GM18873 (cell line): Measurements from ENCODE around the gene TSACC.
"Not testable (repeated sequence)": the region's sequence is repeated elsewhere in the genome, so short reads cannot be mapped to it uniquely, and the experiment has no call there.

Experiments used
- ATAC-seq: cut with Tn5 transposase; IDR thresholded peaks from one replicate; pipeline ENCODE4 v1.9.1; 2021; ENCODE audit warnings: mild to moderate bottlenecking, moderate library complexity, moderate number of reproducible peaks; ENCODE audit not compliant: unreplicated experiment, low FRiP score

The TSACC gene

DNA sequence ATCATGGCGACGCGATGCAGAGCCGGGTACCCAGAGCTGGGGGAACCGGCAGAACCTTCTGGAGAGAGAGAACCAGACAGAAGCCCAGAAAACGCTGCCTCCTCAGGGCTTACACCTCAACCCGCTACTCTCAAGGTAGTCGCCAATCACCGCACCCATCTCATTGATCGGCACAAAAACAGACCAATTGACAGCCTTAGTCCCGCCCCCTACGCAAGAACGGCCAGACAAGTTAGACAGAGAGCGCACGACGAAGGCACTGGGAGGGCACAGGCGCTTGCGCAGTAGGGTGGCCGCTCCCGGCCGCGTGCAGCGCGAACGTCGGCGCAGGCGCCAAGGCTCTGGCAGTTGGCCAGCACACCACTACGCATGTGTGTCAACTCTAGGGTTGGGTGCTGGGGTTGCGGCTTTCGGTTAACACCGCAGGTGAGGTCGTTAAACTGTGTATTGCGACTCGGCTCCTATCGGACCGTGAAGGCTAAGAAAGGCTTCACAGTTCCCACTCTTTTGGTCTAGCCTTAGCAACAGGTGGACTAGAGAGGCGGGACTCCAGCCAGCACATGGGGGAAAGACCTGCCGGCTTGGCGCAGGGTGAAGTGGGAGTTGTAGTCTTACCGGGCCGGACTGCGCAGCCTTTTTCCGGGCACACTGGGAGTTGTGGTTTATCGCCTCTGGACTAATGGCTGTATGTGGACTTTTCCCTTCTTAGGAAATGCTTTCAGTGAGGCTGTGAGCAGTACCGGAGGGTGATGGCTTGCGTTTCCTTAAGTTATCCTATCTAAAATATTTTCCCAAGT is at the start of gene TSACC, which contains the start of gene CCT3:
TSS of gene TSACC (plus strand) at position 347 of the 797 bp plus-strand sequence. CDS start 1,232 bp downstream, outside the sequence.
TSS of gene CCT3 (minus strand) at position 113 of the 797 bp plus-strand sequence. CDS start at position 5, 108 bp downstream.
- peak; percentile 89 for ATAC-seq

DNA sequence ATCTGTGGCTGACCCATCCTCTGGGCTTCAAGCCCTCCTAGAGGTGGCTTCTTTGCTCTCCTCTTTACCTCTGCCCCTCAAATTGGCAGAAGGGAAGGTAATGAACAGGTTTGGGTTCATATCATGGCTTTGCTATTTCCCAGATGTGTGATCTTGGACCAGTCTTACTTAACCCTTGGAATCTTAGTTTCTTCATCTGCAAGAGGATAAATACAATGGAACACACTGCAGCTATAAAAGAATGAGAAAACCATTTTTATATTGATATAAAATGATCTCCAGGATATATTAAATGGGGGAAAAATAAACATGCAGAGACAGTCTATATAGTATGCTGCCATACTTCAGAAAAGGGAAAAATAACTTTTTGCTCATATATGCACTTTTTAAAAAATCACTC is 48.5 kb upstream of the TSACC start:
- ATAC-seq: no peak

DNA sequence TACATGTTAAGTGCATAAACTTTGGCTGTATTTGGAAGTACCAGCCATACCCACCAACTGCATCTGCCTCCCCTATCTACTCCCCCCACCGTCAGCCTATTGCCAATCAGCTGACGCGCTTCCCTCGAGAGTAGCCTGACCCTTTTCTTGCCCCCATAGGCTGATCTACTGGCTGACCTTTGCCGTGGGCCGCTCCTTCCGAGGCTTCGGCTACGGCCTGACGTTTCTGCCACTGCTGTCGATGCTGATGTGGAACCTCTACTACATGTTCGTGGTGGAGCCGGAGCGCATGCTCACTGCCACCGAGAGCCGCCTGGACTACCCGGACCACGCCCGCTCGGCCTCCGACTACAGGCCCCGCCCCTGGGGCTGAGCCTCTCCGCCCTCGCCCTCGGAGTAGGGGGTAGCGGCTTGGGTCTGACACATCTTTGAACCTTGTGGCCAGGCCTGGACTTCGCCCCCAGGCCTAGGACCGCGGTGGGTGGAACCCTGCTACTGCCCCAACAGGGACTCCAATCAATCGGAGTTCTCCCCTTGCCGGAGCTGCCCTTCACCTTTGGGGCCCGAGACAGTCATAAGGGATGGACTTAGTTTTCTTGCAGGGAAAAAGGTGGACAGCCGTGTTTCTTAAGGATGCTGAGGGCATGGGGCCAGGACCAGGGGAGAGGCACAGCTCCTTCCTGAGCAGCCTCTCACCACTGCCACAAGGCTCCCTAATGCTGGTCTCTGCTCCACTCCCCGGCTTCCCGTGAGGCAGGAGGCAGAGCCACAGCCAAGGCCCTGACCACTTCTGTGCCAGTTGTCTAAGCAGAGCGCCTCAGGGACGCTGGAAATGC is 46.9 kb upstream of the TSACC start:
- ATAC-seq: no peak

DNA sequence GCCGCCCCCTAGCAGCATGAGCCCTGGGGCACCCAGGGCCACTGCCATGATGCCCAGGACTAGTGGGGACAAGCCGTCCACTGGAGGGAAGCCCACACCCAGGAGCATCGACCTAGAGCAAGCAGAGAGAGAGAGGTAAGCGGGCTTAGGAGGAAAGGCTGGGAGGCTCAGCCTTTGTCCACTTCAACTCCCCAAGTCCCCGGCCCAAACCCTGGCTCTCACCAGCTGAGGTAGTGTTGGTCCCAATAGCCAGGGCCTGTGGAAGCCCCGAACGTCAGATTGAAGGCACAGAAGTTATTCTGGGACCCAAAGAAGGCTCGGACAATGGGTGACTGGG is 45.3 kb upstream of the TSACC start:
- ATAC-seq: no peak

DNA sequence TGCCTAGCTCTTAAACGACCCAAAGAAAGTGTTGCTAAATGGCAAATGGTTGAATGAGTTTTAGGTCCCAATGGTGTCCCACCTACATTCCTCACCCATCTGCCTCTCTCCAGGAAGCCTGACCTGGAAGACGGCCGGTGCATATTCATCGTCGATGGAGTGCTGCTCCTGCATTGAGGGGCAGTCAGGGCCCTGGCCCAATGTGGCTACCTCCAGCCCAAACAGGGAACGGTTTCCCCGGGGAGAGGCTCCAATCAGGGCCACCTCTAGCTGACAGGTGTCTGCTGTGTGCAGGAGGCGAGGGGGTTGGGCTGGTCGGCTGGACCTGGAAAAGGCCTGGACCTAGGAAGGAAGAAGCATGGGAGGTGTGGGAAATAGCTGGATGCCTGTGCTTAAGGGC is 44.4 kb upstream of the TSACC start:
- ATAC-seq: no peak

GRCh38 chr1:156295391-156295947 is 42.9 kb upstream of the TSACC start, which contains the start of gene GLMP:
TSS of gene GLMP (minus strand) at chr1:156295679. CDS start at chr1:156295645, 34 bp downstream.
- no peak for ATAC-seq

GRCh38 chr1:156298852-156299357 is 39.4 kb upstream of the TSACC start, which contains the start of gene VHLL:
TSS of gene VHLL (minus strand) at chr1:156299307. CDS start at chr1:156299189, 118 bp downstream.
- no peak for ATAC-seq

- ATAC-seq: no peak
These were observed 35.1 kb upstream of the TSACC start for GRCh38 chr1:156303241-156303640.

DNA sequence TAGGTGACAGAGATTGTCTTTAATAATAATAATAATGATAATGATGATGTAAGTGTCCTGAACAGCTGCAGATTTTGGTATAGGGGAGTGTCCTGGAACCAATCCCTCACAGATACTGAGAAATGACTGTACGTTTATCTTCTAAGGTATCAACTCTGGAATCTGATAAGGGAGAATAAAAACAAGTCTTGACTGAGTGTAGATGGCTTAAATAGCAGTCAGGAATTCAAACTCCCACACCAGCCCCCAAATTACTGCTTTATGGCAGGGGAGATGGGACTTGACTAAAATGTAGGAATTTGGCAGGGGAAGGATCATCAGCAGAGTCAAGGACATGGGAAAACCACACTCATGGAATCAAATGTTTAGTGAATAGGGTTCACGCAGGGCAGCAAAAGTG is 33.1 kb upstream of the TSACC start:
- ATAC-seq: no peak

DNA sequence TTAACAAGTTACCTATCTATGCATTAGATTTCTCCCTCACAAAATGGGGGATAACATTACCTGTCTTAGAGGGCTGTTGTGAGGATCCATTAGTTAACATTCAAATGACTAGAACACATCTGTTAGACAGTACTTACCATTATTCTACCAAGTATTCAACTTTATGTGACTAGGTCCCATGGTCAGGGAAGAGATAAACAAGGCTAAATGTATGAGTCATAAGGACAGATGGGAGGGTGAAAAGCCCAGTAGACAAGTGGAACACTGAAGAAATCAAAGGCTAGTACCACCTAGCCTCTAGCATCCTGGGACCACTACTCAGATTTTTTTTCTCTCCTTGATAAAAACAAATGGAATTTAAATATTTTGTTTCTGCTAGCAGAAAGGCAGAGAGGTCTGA is 30.2 kb upstream of the TSACC start:
- no peak for ATAC-seq

DNA sequence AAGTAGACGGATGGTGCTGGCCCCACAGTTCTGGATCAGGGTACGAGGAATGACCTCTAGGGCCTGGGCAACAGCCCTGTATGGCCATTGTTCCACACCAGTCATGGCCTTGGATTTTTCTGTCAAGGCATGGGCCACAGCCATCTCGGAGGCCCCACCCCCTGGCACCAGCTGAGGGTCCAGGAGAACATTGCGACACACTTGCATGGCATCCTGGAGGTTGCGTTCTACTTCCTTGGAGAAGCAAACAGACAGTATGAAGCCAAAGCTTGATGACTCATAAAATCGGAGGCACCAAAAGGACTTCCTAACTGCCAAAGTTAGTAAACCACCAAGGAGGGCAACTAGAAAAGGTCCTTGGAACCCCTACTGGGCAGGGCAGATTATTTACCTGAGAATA is 27.4 kb upstream of the TSACC start:
- ATAC-seq: no peak

GRCh38 chr1:156316909-156317308 is 21.4 kb upstream of the TSACC start:
- no peak for ATAC-seq

- no peak for ATAC-seq
These were observed 18.7 kb upstream of the TSACC start for GRCh38 chr1:156319664-156320063.

GRCh38 chr1:156320560-156320959 is 17.8 kb upstream of the TSACC start:
- ATAC-seq: no peak

DNA sequence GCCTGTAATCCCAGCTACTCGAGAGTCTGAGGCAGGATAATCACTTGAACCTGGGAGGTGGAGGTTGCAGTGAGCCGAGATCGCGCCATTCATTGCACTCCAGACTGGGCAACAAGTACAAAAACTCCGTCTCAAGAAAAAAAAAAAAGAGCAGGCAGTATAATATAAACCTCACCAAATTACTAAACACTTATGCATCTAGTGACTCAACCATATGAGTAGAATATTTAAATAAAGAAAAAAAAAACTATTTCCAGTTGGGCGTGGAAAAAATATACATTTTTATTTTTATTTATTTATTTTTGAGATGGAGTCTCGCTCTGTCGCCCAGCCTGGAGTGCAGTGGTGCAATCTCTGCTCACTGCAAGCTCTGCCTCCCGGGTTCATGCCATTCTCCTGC is 15.1 kb upstream of the TSACC start:
- not testable (repeated sequence) for ATAC-seq

GRCh38 chr1:156336242-156336641 is 2.1 kb upstream of the TSACC start:
- ATAC-seq: no peak

- ATAC-seq: no peak
These were observed 1.1 kb upstream of the TSACC start for GRCh38 chr1:156337052-156337887.

- ATAC-seq: no peak
These were observed 492 bp upstream of the TSACC start for GRCh38 chr1:156337888-156338179.

DNA sequence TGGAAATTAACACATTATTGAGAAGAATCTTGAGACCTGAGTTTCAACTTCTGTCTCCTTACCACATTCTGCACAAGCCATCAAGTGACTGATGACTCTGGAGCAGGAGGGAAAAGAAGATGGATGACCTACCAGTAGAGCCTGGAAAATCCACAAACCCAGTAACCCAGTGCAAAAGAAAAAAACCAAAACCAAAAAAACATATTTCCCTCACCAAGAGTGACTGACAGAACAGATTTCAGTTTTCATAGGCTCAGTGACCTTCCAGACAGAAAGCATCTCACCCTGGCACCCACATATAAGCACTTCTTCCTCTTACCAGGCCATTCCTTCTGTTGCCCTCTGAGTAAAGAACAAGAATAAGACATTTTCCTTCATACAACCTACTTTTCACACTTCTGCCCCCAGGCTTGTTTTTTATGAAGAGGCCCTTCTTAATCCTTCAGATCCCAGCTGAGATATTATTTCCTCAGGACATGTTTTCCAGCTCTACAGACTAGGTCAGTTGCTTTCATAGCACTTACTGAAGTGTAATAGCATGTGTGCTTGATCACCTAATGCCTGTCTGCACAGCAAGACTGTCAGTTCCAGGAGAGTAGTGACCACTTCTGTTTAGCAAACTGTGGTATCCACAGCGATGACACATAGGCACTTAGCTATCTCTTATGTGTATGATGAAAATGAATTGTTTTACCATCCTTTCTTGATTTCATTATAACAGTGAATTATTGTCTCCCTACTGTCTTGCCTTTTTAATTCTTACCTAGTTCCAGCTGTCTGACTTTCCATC is 4.0 kb downstream of the TSACC start:
- ATAC-seq: no peak
